ENCODE data around the gene FBLN2.
A peak's percentile ranks its signal among the peaks of the same experiment; 100 is the strongest.
"Not testable (repeated sequence)": the region's sequence is repeated elsewhere in the genome, so short reads cannot be mapped to it uniquely, and the experiment has no call there.

The FBLN2 gene

GRCh38 chr3:13562421-13562820 lies 13.5 kb downstream of the FBLN2 start:
- H3K27ac Mint-ChIP-seq (ENCODE audit: low read depth); H3K36me3 Mint-ChIP-seq (ENCODE audit: insufficient read depth); ATAC-seq (replicated peaks; ENCODE audit: extremely low read depth, poor library complexity, severe bottlenecking); H3K4me1 Mint-ChIP-seq; H3K4me3 Mint-ChIP-seq; DNase-seq (ENCODE audit: low spot score in 2 of 2); H3K9me3 Mint-ChIP-seq: not testable (repeated sequence)
- H3K27me3 Mint-ChIP-seq = peaks cover 55% of the 10 kb centered on the region

GRCh38 chr3:13563321-13563720 lies 14.4 kb downstream of the FBLN2 start:
- no peak overlapping the region for H3K4me3 Mint-ChIP-seq
- no peak for ATAC-seq (replicated peaks; ENCODE audit: extremely low read depth, poor library complexity, severe bottlenecking)
- H3K27ac Mint-ChIP-seq (ENCODE audit: low read depth) = no peak overlapping the region
- H3K9me3 Mint-ChIP-seq = no peaks in the 10 kb centered on the region
- no peaks in the 10 kb centered on the region for H3K36me3 Mint-ChIP-seq (ENCODE audit: insufficient read depth)
- H3K27me3 Mint-ChIP-seq = peaks cover 51% of the 10 kb centered on the region
- no peak for DNase-seq (ENCODE audit: low spot score in 2 of 2)
- H3K4me1 Mint-ChIP-seq = no peaks in the 10 kb centered on the region

GRCh38 chr3:13563911-13564310 lies 15.0 kb downstream of the FBLN2 start:
- no peak overlapping the region for H3K27ac Mint-ChIP-seq (ENCODE audit: low read depth)
- ATAC-seq (replicated peaks; ENCODE audit: extremely low read depth, poor library complexity, severe bottlenecking) = no peak
- H3K4me1 Mint-ChIP-seq = no peaks in the 10 kb centered on the region
- H3K4me3 Mint-ChIP-seq = no peak overlapping the region
- no peaks in the 10 kb centered on the region for H3K9me3 Mint-ChIP-seq
- no peak for DNase-seq (ENCODE audit: low spot score in 2 of 2)
- peaks cover 53% of the 10 kb centered on the region for H3K27me3 Mint-ChIP-seq
- H3K36me3 Mint-ChIP-seq (ENCODE audit: insufficient read depth) = no peaks in the 10 kb centered on the region

- Mint-ChIP-seq H3K36me3 (ENCODE audit: insufficient read depth) (no peaks in the 10 kb centered on the region), H3K27me3 (peaks cover 53% of the 10 kb centered on the region), H3K9me3 (no peaks in the 10 kb centered on the region), H3K4me3 (no peak overlapping the region), H3K4me1 (no peaks in the 10 kb centered on the region), H3K27ac (ENCODE audit: low read depth) (no peak overlapping the region)
- DNase-seq (ENCODE audit: low spot score in 2 of 2) (no peak), ATAC-seq (replicated peaks; ENCODE audit: extremely low read depth, poor library complexity, severe bottlenecking) (peak; percentile 32)
Measured at GRCh38 chr3:13564751-13565560, 16.0 kb downstream of the FBLN2 start.

- Mint-ChIP-seq H3K36me3 (ENCODE audit: insufficient read depth) (no peaks in the 10 kb centered on the region), H3K9me3 (no peaks in the 10 kb centered on the region), H3K27me3 (peaks cover 46% of the 10 kb centered on the region), H3K4me1 (no peaks in the 10 kb centered on the region), H3K27ac (ENCODE audit: low read depth) (no peak overlapping the region), H3K4me3 (no peak overlapping the region)
- no peak for ATAC-seq (replicated peaks; ENCODE audit: extremely low read depth, poor library complexity, severe bottlenecking)
- DNase-seq (ENCODE audit: low spot score in 2 of 2) = no peak
Measured at GRCh38 chr3:13565581-13566452, 16.9 kb downstream of the FBLN2 start.

- DNase-seq (ENCODE audit: low spot score in 2 of 2) = no peak
- H3K9me3 Mint-ChIP-seq = no peaks in the 10 kb centered on the region
- H3K4me3 Mint-ChIP-seq = no peak overlapping the region
- H3K27ac Mint-ChIP-seq (ENCODE audit: low read depth) = no peak overlapping the region
- H3K27me3 Mint-ChIP-seq = peaks cover 40% of the 10 kb centered on the region
- no peak for ATAC-seq (replicated peaks; ENCODE audit: extremely low read depth, poor library complexity, severe bottlenecking)
- H3K36me3 Mint-ChIP-seq (ENCODE audit: insufficient read depth) = no peaks in the 10 kb centered on the region
- no peaks in the 10 kb centered on the region for H3K4me1 Mint-ChIP-seq
Measured at GRCh38 chr3:13566453-13566748, 17.5 kb downstream of the FBLN2 start.

GRCh38 chr3:13566769-13567310 lies 17.9 kb downstream of the FBLN2 start:
- Mint-ChIP-seq H3K4me3 (no peak overlapping the region), H3K27ac (ENCODE audit: low read depth) (no peak overlapping the region), H3K9me3 (no peaks in the 10 kb centered on the region), H3K36me3 (ENCODE audit: insufficient read depth) (no peaks in the 10 kb centered on the region), H3K4me1 (no peaks in the 10 kb centered on the region), H3K27me3 (peaks cover 36% of the 10 kb centered on the region)
- DNase-seq (ENCODE audit: low spot score in 2 of 2) = no peak
- ATAC-seq (replicated peaks; ENCODE audit: extremely low read depth, poor library complexity, severe bottlenecking) = no peak

DNA sequence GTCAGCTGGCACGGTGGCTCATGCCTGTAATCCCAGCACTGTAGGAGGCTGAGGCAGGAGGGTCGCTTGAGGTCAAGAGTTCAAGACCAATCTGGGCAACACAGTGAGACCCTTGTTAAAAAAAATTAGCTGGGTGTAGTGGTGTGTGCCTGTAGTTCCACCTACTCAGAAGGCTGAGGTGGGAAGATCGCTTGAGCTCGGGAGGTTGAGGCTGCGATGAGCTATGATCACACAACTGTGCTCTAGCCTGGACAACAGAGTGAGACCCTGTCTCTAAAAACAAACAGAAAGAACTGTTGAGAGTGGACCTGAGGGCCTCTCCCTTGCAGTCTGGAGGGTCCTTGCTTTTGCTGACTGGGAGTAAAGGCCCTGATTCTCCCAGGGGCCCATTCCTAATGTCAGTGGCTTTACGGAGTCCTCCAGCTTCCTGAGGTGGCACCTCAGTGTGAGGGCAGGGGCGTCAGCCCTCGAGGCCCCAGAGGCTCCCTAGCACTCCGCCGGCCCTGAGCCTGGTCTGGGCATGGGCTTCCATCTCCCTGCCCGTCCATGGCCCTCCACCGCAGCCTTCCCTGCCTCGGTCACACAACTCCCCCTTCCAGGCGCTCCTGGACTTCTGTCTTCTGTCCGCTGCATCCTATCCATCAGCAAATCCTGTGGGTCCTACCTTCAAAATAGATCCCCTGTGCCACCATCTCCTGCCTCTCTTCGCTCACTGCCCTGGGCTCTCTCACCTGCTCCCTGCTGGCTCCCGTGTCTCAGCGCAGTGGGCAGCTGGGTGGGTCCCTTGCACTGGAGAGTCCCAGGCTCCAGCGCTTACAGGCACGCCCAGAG lies 19.0 kb downstream of the FBLN2 start:
- Mint-ChIP-seq H3K36me3 (ENCODE audit: insufficient read depth) (no peaks in the 10 kb centered on the region), H3K27me3 (peaks cover 28% of the 10 kb centered on the region), H3K4me1 (no peaks in the 10 kb centered on the region), H3K27ac (ENCODE audit: low read depth) (no peak overlapping the region), H3K9me3 (no peaks in the 10 kb centered on the region), H3K4me3 (no peak overlapping the region)
- no peak for ATAC-seq (replicated peaks; ENCODE audit: extremely low read depth, poor library complexity, severe bottlenecking)
- DNase-seq (ENCODE audit: low spot score in 2 of 2) = no peak

GRCh38 chr3:13568515-13569028 lies 19.6 kb downstream of the FBLN2 start:
- DNase-seq (ENCODE audit: low spot score in 2 of 2) (no peak), ATAC-seq (replicated peaks; ENCODE audit: extremely low read depth, poor library complexity, severe bottlenecking) (no peak)
- Mint-ChIP-seq H3K9me3 (no peaks in the 10 kb centered on the region), H3K27ac (ENCODE audit: low read depth) (no peak overlapping the region), H3K4me1 (no peaks in the 10 kb centered on the region), H3K4me3 (no peak overlapping the region), H3K27me3 (peaks cover 28% of the 10 kb centered on the region), H3K36me3 (ENCODE audit: insufficient read depth) (no peaks in the 10 kb centered on the region)

GRCh38 chr3:13569201-13569600 lies 20.3 kb downstream of the FBLN2 start:
- no peaks in the 10 kb centered on the region for H3K9me3 Mint-ChIP-seq
- DNase-seq (ENCODE audit: low spot score in 2 of 2) (no peak), ATAC-seq (replicated peaks; ENCODE audit: extremely low read depth, poor library complexity, severe bottlenecking) (no peak)
- peaks cover 28% of the 10 kb centered on the region for H3K27me3 Mint-ChIP-seq
- H3K36me3 Mint-ChIP-seq (ENCODE audit: insufficient read depth) = no peaks in the 10 kb centered on the region
- no peak overlapping the region for H3K27ac Mint-ChIP-seq (ENCODE audit: low read depth)
- H3K4me3 Mint-ChIP-seq = no peak overlapping the region
- no peaks in the 10 kb centered on the region for H3K4me1 Mint-ChIP-seq

- Mint-ChIP-seq H3K4me1 (no peaks in the 10 kb centered on the region), H3K4me3 (no peak overlapping the region), H3K9me3 (no peaks in the 10 kb centered on the region), H3K36me3 (ENCODE audit: insufficient read depth) (no peaks in the 10 kb centered on the region), H3K27me3 (peaks cover 28% of the 10 kb centered on the region), H3K27ac (ENCODE audit: low read depth) (no peak overlapping the region)
- no peak for DNase-seq (ENCODE audit: low spot score in 2 of 2)
- ATAC-seq (replicated peaks; ENCODE audit: extremely low read depth, poor library complexity, severe bottlenecking) = no peak
Measured at GRCh38 chr3:13569641-13570390, 20.9 kb downstream of the FBLN2 start.
